HG02678 (cell line): ENCODE data around the gene C9orf43.
A peak's percentile ranks its signal among the peaks of the same experiment; 100 is the strongest.
"Not testable (repeated sequence)": the region's sequence is repeated elsewhere in the genome, so short reads cannot be mapped to it uniquely, and the experiment has no call there.

Experiments used
- ATAC-seq: cut with Tn5 transposase; IDR thresholded peaks from one replicate; pipeline ENCODE4 v1.9.1; 2021; ENCODE audit warnings: mild to moderate bottlenecking, moderate library complexity; ENCODE audit not compliant: unreplicated experiment

Gene C9orf43, protein sequence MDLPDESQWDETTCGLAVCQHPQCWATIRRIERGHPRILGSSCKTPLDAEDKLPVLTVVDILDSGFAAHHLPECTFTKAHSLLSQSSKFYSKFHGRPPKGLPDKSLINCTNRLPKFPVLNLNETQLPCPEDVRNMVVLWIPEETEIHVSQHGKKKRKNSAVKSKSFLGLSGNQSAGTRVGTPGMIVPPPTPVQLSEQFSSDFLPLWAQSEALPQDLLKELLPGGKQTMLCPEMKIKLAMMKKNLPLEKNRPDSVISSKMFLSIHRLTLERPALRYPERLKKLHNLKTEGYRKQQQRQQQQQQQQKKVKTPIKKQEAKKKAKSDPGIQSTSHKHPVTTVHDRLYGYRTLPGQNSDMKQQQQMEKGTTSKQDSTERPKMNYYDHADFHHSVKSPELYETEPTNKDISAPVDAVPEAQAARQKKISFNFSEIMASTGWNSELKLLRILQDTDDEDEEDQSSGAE

DNA sequence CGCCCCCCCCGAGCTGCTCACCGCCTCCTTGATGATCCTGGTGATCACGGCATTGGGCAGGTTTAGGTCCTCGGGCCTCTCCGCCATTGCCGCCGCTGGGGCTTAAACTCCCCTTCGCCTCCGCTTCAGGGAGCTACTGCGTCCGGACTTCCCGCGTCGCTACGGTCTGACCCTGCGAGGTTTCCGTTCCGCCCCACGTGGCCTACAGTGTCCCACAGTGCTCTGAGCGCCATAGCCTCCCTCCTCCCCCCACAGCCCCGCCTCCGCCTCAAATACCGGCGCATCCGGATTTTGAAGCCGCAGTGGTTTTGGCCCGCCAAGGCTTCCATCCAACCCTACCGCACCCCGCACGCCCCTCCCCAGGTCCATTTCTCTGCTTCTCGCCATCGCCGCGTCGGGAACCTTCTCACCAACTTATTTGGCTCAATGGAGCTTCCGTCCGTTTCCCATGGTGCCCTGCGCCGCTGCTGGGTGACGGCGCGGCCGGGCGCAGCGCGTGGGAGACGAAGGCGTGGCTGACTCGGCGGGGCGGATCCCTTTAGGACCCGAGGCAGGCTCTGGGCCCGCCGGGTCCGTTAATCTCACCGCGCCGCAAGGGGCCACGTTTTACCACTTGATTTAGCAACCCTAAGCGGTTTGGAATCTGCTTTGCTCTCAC lies at the start of gene C9orf43, which contains the start of gene POLE3:
Gene C9orf43 (plus strand): TSS at position 541 of the 658 bp plus-strand sequence. CDS start 2,747 bp downstream, outside the sequence.
Gene POLE3 (minus strand): TSS at position 469 of the 658 bp plus-strand sequence. CDS start 382 bp downstream, at position 87.
- ATAC-seq: peak; percentile 92

DNA sequence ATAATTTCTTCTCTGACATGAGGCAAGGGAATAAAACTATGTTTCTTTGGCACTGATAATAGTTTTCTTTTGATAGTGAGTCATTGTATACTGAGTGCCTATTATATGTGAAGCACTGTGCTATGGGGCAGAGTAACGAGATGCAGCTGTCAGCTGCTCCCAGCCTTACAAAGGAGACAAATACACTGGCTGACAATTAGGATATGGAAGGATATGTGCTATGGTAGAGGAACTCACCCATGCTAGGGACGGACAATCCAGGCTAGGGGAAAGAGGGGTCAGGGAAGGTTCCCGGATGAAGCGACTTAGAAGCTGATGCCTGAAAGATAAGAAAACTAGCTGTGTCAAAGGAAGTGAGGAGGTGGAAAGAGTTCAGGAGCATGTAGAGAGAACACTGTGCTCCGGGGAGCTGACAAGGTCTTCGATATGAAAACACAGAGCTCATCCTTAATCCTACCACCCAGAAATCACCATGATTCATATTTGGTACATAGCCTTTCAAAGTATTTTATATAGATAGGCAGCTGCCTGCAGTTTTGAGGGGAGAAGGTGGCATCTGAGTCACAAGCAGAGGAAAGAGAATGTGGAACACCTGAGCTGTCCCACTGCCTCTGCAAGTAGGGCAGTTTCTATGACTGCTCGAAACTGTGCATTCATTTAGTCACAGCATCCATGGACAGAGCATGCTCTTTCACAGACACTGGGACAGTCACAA lies 49.1 kb upstream of the C9orf43 start:
- no peak for ATAC-seq

DNA sequence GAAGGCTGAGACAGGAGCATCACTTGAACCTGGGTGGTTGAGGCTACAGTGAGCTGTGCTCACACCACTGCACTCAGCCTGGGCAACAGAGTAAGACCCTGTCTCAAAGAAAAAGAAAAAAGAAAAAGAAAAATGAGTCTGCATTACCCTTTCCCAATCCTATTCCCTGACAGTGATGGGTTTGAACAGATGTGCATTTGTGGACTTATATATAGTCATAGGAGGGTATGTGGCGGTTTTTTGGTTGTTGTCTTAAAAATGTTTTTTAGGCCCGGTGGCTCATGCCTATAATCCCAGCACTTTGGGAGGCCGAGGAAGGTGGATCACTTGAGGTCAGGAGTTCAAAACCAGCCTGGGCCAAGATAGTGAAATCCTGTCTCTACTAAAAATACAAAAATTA lies 47.2 kb upstream of the C9orf43 start:
- no peak for ATAC-seq

DNA sequence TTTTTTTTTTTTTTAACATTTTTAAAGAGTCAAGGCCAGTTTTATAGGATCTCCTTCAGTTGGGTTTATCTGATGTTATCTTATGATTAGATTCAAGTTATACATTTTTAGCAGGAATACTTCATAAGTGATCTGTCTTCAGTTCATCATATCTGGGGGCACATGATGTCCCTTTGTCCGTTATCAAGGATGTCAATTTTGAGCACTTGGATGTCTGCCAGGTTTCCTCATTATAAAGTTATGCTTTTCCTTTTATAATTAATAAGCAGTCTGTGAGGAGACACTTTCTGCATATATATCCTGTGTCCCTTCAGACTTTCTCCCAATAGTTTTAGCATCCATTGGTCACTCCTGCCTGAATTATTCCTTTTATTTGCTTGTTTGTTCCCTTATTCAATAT lies 45.6 kb upstream of the C9orf43 start:
- ATAC-seq: no peak

DNA sequence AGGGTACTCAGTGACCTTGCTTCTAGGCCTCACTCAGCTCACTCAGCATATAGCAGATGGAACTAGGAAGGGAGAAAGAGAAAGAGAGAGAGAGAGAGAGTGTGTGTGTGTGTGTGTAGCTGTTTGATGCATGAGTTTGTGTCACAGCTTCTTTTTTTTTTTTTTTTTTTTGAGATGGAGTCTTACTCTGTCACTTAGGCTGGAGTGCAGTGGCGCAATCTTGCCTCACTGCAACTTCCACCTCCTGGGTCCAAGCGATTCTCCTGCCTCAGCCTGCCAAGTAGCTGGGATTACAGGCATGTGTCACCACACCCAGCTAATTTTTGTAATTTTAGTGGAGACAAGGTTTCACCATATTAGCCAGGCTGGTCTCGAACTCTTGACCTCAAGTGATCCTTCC lies 44.9 kb upstream of the C9orf43 start:
- ATAC-seq: not testable (repeated sequence)

DNA sequence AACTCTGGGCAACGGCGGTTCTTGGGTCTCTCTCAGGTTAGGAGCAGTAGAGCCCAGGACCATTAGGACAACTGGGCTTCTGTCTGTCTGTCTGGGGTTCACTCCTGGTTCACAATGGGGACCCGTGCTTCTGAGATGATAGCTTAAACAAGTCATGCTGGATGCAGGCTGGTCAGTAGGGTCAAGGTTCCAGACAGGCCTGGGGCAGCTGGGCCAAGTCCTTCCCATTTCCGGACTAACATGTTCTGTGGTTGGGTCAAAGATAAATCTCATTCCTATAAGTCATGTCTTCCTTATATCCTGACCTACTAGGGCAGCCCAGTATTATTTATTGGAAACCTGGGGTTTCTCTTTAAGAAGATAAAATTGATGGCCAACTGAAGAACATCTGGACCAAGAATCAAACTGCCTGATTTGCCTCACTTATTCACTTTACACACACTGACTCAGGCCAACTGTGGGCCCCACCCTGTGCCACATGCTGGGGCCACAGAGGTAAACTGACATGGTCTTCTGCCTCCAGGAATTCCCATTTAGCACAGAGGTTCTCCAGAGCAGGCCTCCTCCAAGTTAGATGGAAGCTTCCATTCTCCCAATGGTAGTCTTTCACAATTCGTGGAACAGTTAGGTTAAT lies 42.1 kb upstream of the C9orf43 start:
- ATAC-seq: no peak

DNA sequence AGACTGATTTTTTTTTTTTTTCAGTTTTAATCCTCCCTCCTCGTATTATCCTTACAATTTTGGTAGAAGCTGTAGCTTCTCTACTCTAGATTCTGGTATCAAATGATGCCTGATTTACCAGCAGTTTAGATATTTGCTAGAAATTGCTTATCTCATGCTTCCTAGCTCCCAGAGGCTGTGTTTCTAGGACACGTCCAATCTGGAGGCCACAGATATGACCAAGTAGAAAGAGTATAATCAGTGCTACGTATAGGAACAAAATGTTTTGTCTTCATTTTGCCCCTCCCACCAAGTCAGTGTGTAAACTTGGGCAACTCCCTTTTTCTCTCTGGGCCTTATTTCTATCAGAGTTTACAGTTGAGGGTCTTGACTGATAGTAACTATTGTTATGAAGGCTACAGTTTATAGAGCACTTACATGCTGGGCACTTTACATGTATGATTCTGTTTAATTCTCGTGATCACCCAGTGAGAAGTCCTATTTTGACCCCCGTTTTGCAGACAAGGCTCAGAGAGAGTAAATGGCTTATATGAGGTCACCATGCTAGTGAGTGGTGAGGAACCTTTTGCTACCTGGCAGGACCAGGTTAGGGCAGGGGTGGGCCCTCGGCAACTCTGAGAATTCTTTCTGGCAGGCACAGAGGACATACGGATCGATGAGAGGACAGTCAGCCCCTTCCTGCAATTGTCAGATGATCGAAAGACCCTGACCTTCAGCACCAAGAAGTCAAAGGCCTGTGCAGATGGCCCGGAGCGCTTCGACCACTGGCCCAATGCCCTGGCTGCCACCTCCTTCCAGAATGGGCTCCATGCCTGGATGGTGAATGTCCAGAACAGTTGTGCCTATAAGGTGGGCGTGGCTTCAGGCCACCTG lies 41.3 kb upstream of the C9orf43 start:
- no peak for ATAC-seq

DNA sequence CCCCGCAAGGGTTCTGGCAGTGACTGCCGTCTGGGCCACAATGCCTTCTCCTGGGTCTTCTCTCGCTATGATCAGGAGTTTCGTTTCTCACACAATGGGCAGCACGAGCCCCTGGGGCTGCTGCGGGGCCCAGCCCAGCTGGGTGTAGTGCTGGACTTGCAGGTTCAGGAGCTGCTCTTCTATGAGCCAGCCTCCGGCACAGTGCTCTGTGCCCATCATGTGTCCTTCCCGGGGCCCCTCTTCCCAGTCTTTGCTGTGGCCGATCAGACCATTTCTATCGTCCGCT lies 40.7 kb upstream of the C9orf43 start:
- ATAC-seq: no peak

DNA sequence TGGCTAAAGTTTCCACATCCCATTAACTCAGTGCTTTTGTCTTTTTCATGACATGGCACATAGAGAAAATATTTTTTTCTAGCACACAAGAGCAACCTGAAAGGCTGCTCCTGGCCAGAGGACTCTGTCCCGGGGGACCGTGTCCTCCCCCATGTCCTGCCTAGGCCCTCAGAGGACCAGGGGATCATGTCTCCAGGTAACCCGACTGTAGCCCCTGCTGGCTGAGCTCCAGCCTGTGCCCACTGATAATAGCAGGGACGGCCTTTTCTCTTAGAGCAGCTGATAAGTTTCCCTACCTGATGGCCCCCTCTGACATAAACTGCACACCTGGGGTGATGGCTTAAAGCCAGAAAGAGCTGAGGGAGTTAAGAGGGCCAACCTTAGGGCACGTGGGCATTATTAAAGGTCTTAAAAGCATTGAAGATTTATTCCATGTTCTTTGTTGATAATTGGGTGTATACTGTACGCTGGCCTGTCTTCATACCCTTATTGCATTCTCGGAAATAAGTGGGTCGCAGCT lies 39.7 kb upstream of the C9orf43 start:
- ATAC-seq: no peak

DNA sequence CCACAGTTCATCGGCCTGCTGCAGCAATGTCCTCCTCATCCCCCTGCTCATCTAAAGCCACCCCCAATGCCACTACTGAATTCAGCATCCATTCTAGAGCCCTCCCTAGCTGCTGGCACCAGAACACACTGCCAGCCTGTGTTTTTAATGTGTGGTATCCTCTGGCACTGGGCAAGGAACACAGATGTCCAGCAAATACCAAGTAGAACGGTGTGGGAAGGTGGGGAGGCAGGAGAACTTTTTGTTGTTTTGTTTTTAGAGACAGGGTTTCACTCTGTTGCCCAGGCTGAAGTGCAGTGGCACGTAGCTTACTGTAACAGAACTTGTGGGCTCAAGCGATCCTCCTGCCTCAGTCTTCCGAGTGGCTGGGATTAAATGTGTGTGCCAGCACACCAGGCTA lies 38.5 kb upstream of the C9orf43 start:
- ATAC-seq: no peak

DNA sequence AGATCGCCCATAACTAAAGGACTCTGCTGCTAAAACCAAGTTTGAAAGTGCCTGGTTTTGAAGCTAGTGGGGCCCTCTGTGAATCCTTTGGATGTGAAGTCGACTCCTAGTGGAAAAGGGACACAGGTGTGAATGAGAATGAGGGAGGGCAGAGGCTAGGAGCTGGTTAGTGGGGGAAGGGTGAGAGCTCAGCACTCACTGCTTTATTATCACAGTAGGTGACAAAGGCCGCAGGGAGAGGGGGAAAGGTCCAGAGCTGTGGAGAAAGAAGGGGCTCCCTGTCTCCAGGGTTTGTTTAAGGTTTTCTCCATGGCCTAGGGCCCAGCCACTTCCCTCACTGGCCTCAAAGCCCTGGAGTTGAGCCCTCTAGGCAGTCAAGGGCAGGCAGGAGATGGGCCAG lies 37.3 kb upstream of the C9orf43 start:
- no peak for ATAC-seq

DNA sequence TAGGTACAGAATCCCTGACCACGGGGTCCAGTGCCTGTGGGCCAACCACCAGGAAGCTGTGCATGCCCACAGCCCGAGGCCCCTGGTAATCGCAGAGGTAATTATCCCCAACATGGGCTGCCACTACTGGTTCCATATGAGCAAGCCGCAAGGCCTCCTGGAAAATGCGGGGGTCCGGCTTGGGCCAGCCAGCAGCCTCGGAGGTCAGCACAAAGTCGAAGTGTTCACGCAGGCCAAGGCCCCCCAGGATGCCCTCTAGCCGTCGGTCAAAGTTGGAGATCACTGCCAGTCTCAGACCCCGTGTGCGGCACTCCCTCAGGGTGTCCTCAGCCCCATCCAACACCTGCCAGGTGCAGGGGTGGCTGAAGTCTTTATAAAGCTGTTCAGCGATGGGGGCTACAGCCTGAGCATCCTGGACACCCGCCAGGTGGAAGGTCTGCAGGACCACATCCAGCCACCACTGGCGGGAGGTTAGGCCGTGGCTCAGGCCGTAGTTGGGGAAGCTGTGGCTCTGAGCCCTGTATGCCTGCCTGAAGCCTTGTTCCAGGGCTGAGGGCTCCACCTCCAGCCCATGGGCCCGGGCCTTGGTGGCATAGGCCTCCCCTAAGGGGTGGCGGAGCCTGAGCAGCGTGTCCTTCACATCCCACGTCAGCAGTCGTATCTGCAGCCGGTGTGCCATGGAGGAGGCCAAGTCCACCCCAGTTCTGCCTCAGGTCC lies 36.7 kb upstream of the C9orf43 start:
- ATAC-seq: no peak

DNA sequence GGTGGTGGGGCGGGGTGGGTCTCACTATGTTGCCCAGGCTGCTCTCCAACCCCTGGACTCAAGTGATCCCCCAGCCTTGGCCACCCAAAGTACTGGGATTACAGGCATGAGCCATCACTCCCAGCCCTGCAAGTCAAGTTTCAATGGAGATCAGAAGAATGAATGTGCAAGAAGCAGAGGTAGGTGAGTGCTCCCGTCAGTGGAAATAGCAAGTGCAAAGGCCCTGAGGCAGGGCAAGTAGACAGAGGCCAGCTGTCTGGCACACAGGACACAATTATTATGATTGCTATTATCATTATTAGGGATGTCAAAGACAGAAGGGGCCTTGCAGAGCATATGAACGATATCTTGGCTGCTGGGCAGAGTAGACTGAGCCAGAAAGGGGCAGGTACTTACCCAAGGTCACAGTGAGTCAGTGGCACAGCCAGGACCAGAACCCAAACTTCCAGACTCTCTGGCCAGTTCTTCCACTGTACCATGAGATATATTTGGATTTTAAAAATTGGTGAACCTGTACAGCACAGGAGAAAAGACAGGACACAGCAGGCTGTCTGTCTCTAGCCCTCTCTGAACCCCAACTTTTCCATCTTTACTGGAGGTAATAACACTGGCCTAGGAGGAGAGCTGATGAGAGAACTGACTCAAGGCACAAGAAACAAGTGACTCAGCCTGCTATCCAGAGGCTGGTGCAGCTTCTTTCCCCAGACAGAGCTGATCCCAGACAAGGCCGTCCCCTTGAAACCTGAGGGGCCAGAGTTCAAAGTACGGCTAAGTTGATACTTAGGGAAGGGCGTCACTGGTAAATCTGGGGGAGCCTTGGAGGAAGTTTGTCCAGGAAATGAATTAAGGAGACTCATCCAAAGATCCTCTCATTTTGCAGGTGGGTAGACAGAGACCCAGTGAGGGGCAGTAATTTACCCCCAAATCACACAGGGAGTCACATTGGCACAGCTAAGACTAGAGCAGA lies 35.2 kb upstream of the C9orf43 start:
- ATAC-seq: no peak

DNA sequence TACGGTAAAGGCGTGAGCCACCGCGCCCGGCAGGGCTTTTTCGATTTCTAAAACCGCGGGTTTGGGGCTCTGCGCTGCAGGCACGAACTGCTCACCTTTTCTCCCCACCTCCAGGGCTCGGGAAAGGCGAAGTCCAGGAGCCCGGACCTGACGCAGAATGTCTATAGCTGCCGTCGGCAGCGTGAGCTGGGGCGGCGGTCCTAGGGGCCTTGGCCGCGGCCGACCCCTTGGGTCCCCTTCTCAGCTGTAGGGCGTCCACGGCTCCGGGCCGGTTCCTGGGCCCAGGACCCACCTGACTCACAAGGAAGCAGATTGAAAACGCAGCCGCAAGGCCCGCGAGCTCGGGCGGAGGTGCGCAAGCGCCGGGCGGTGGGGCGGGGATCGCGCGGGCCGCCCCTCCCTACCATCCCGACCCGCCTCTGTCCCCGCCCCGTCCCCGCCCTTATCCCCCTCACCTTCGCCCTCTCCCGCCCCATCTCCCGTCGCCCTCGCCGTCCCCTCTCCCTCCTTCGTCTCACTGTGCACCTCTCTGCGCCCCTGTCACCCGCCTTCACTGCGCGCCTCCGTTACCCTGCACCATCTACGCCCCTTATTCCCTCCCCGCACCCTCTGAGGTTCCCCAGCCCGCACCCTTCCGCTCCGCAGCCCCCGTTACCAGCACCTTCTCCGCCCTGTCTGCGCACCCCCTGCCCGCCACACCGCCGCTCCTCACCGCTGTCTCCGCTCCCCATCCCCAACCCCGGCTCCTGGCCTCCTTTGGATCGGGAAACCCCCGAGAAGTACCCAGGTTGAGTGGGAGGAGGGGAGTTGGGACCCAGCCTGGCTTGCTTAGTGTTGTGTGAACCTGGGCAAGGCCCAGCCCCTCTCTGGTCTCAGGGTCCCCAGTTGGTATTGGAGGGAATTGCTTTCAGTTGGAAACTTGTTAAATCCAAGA lies 33.6 kb upstream of the C9orf43 start, which contains the start of gene HDHD3:
Gene HDHD3 (minus strand): TSS at position 353 of the 934 bp plus-strand sequence. CDS start 2,632 bp downstream, outside the sequence.
- peak; percentile 79 for ATAC-seq

DNA sequence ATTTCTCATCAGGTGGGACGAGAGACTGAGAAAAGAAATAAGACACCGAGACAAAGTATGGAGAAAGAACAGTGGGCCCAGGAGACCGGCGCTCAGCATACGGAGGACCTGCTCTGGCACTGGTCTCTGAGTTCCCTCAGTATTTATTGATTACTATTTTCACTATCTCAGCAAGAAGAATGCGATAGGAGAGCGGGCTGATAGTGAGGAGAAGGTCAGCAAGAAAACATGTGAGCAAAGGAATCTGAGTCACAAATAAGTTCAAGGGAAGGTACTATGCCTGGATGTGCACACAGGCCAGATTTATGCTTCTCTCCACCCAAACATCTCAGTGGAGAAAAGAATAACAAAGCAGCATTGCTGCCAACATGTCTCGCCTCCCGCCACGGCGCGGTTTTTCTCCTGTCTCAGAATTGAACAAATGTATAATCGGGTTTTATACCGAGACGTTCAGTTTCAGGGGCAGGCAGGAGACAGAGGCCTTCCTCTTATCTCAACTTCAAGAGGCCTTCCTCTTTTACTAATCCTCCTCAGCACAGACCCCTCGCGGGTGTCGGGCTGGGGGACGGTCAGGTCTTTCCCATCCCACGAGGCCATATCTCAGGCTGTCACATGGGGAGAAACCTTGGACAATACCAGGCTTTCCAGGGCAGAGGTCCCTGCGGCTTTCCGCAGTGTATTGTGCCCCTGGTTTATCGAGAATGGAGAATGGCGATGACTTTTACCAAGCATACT lies 31.3 kb upstream of the C9orf43 start:
- not testable (repeated sequence) for ATAC-seq

DNA sequence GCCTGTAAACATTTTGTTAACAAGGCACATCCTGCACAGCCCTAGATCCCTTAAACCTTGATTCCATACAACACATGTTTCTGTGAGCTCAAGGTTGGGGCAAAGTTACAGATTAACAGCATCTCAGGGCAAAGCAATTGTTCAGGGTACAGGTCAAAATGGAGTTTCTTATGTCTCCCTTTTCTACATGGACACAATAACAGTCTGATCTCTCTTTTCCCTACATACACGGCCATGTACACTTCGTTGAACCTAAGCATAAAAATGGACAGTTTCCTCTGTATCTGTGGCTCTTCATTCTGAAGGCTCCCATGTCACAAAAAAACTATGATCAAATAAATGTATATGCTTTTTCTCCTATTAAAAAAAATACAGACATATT lies 30.7 kb upstream of the C9orf43 start:
- not testable (repeated sequence) for ATAC-seq
